Dermis microvascular lymphatic vessel endothelial cell (primary cell): ENCODE results near the gene CKAP2L. TPM values are rescaled to one million over a fixed set of nuclear protein-coding genes. Genes with fewer than 3 reads are reported as not detected.

Experiments used
- DNase-seq, 2 donors: peaks; one replicate each; pipeline versions ENCODE4 v3.0.0 to v3.0.0-alpha.2; 2010; ENCODE audit warnings: low read depth in 2 of 2
- total RNA-seq: library from RNA; depleted of rRNA; stranded (reverse); fragments of >200 nt; gene quantifications from 2 replicates; pipeline ENCODE4 v1.2.1, GENCODE V29; 2014

CKAP2L gene
- total RNA-seq, 1 donor from 2014 or later: 3.1 TPM

DNA sequence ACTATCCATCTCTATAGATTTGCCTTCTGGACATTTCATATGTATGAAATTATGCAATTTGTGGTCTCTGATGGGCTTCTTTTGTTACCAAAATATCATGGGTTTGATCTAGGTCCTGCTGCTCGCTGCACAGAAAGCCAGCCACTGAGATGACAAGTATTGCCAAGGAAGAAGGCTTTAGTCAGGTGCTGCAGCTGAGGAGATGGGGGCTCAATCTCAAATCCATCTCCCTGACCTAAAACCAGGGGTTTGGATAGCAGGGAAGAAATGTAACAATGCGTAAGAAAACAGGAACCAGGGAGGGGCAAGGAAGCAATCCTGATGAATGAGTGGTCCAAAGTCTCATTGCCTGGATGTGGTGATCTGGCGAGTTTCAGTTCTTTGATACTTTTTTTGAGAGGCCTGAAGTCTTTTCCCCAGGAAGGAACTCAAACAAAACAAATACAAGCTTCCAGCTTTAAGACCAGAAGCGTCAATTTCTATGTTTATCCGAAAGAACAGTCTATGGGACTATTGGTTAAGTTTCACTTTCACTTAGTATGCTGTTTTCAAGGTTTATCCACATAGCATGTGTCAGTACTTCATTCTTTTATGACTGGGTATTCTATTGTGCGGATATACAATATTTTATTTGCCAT lies 3.4 kb upstream of the CKAP2L start:
- peak in 1 of 2 donors; percentile 45 for DNase-seq

- no peak for DNase-seq
Measured at GRCh38 chr2:112765251-112765650, 842 bp upstream of the CKAP2L start.

DNA sequence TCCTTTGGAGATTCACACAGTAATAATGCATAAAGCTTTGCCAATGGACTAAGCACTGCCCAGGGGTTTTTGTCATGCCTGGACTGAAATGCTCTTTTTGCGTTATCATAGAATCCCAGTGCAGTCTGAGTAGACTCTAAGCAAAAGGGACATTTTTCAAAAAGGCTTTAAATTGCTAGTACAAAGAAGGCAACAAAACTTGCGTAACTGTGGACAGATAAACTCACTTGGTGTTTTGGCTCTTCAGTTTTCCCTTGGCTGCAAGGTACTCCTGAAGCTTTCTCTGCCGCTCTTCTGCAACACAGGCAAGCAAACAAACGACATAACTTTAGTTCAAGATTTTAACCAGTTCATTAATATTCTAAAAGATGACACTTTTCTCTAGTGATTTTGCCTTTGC lies 2.1 kb downstream of the CKAP2L start:
- DNase-seq: no peak

DNA sequence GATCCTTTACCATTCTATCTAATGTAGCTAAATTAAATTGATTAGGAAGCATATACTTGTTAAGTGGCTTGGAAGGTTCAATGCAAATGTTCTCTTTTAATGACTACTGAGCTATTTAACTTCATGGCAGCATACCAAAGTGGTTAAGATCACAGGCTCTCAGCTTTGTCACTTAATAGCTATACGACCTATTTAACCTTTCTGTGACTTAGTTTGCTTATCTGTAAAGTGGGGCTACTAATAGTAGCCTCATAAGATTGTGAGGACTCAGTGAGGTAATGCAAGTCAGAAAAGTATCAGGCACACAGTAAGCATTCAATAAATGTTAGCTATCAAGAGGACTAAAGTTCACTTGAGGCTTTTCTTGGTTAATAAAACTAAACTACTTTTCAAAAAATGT lies 4.3 kb downstream of the CKAP2L start:
- DNase-seq: no peak

GRCh38 chr2:112758711-112759110 lies 5.7 kb downstream of the CKAP2L start:
- no peak for DNase-seq

DNA sequence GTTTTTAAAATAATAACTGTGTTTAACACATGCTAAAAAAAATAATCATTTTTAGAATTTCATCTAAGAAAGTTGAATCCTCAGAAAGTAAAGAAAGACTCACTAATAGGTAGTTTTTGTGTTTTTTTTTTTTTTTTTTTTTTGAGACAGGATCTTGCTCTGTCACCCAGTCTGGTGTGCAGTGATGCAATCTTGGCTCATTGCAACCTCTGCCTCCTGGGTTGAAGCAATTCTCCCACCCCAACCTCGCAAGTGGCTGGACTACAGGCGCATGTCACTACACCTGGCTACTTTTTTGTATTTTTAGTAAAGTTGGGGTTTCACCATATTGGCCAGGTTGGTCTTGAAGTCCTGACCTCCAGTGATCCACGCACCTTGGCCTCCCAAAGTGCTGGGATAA lies 7.1 kb downstream of the CKAP2L start:
- DNase-seq: no peak

- no peak for DNase-seq
Measured at GRCh38 chr2:112756207-112756606, 8.2 kb downstream of the CKAP2L start.

DNA sequence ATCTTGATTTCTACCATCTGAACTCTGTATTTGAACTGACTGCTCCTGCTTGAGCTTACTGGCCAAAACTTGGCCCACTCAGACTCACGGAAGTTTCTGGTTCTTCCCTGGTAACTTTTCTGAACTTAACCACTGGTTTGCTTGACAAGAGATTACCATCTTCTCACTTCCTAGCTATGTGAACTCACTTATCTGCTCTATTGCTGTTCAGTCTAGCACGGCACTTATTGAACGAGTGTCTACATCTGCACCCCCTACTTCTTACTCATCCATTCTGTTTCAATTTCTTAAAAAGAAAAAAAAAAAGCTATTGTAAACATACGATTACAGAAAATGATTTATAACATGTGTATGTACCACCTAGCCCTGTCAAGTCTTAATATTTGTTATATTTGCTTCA lies 9.0 kb downstream of the CKAP2L start:
- no peak for DNase-seq

DNA sequence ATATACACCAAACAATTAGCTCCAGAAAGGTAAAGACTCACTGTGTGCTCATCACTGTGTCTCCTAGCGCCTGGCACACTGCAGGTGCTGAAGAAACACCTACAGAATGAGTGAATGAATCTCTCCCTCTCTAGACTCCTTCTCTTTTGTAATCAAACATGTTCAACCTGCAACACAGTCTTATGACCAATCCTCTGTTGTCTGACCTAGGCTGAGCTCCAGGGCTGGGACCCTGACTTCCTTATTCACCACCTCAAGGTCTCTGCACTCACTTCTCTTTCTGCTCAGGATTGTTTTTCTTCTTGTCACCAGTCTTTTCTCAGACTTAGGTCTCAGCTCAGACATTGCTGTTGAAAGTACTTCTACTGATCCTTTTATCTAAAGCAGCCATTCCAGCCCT lies 9.8 kb downstream of the CKAP2L start:
- no peak for DNase-seq

- DNase-seq: no peak
Measured at GRCh38 chr2:112752667-112753066, 11.7 kb downstream of the CKAP2L start.

DNA sequence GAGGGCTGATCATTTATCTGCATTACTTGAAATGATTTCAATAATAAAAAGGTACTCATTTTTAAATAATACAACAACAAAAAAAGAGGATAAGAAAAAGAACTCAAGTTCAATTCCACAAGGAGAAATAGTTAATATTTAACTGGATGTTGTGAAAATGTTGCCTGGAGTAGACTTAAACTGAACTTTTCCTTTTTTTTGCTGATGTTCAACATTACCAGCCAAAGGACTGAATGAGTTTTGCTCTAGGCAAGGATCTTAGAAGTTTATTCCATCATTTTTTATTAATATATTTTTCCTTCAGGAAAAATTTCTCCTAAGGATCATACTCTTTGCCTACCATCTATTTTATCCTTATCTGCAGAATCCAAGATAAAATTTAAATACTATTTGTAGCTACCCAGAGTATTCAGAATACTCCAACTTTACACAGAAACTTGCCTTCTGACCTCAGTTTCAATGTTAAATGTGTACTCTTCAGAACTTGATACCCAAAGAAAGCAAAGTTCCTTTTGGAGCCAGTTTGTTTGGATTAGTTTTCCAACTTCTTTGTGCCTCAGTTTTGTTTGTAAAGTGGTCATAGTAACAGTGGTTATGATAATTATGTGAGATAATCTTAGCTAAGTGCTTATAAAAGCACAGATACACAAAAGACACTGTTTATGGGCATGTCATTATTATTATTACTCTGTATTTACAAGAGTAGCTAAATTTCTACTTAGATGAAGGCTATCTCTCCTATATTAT lies 12.8 kb downstream of the CKAP2L start:
- DNase-seq: no peak

DNA sequence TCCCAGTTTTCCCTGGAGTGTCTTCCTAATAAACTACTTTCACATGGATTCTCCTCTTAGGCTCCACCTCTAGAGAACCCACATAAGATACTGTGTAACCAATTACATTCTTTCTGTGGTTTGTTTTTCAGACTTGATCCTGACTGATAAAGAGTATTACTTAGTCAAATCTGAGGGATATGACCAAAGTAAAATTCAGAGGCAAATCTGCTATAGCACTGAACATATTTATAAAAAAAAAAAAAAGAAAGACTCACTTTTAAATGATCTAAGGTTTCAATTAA lies 13.9 kb downstream of the CKAP2L start:
- no peak for DNase-seq

DNA sequence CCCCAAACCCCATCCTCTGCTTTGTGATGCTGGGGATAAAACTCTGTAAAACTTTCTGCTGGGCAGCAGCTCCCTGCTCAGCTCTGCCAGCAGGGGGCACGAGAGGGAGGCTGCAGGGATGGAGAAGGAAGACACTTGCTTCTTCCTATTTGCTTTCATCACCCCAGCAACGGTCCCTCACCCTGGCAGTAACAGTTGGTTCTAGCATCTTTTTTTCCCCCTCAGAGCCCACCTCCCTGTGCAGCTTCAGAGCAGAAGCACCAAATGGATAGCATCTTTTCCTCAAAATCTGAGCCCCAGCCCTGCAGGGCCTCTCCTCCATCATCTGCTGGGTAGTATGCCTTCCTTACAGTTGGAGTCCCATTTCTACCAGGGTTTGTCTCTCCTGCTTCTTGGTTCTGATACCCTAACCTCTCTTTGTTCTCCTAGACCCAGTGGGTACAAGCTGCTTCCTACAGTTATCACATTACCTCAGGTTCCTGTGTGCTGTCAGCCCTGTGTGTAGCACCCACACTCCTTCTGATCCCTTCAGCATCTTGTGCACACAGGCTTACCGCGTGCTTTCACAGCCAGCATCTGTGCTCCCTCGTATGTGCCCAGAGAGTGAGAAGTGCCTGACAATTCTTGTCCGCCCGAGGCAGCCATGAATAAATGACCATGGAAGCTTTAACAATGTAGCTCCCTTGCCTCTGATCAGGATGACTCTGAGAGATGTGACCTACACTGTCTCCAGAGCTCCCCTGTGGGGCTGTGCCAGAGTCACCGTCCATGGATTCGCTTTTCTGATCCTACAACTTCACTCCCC lies 14.5 kb downstream of the CKAP2L start:
- DNase-seq: peak; percentile 58 to 74

DNA sequence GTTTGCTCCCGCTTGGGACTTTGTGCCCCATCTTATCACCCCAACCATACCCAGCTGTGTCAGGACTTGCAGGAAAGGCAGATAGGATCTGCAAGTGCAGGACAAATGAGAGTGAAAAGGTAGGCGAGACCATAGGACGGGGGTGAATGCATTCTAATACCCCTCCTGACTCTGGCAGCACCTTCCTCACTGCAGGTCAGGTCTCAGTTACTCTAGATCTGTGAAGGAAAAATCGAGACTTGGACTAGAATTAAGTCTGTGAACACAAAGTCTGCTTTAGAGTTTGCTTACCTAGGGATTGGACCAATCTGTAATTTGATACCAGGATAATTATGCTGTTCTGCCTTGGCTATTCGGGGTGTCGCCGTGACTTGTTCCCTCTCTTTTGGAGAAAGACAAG lies 23.9 kb downstream of the CKAP2L start:
- DNase-seq: no peak

DNA sequence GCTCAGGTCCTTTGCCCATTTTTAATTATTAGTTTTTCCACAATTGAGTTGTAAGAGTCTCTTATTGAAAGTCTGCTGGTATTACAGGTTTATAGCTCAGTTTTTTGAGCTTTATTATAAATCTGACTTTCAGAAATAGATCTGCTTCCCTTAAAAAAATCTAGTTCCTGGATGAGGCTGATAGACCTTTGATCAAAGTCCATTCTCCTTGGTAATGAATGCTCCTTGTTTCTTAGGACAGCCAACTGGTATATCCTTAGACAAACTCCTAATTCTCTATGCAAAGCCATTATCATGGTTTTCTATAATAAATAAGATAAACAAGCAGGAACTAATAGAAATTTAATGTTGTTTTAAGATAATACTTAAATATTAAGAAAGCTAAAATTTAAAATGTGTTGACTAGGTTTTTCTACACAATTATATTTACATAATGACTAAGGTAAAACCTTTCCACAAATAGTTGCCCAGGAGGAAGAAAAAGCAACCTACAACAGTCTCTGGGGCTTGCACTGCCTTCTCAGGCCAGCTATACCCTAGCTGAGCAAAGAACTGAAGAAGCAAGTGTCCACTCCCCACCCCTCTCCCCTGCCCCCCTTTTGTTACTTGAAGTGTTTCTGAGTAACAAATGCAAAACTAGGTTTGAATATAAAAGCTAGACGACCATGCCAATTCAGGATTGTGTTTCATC lies 26.7 kb downstream of the CKAP2L start:
- no peak for DNase-seq

GRCh38 chr2:112733871-112734270 lies 30.5 kb downstream of the CKAP2L start:
- DNase-seq: no peak

DNA sequence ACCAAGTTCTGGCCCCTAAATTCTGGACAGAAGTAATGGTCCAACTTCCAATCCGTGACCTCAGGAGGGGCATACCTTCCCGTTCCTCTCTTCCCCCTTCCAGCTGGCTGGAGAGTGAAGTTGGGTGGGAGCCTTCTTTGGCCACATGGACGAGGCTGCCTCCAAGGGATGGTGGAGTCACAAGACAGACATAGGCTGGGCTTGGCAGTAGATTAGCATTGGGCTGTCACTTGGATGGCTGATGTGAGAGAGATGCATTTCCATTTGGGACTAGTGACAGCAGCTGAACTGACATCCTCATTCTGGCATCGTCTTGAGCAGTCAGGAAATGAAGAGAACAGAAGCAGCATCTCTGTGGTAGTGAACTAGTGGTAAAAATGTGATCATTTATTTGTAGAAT lies 31.0 kb downstream of the CKAP2L start:
- DNase-seq: no peak

- DNase-seq: no peak
Measured at GRCh38 chr2:112731479-112731878, 32.9 kb downstream of the CKAP2L start.

- DNase-seq: no peak
Measured at GRCh38 chr2:112730791-112731190, 33.6 kb downstream of the CKAP2L start.

- DNase-seq: no peak
Measured at GRCh38 chr2:112730216-112730615, 34.2 kb downstream of the CKAP2L start.

- no peak for DNase-seq
Measured at GRCh38 chr2:112728378-112729175, 35.8 kb downstream of the CKAP2L start.

DNA sequence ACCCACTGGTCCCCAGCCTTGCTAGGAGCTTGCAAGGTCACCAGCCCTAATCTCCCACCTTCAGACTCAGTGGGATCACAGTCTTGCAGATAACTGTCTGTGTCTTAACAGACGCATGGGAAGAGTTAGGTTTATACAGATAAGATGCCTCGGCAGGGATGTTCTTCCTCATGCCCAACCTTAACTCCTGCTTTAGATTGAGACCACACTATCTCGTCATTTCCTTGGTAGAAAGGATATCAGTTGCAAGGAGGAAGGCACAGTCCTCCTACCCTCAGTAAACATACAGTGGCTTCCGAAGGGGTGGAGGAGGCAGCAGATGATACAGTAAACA lies 36.4 kb downstream of the CKAP2L start:
- DNase-seq: no peak
